ENCODE measurements around the gene NEDD4L. TPM values are rescaled to one million over a fixed set of nuclear protein-coding genes. Genes with fewer than 3 reads are reported as not detected.

NEDD4L gene
- total RNA-seq, 1 experiment from 2014 or later: 42.9 TPM

DNA sequence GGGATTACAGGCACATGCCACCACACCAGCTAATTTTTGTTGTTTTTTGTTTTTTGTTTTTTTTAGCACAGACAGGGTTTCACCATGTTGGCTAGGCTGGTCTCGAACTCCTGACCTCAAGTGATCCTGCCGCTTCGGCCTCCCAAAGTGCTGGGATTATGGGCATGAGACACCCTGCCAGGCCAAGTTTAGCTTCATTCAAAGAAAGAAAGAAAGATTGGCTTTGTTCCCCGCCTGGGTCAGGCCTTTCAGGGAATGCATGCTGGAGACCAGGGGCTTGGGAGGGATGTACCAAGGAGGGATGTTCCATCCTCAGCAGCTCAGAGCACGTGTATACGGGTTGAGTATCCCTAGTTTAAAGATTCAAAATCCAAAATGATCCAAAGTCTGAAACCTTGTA, 301.8 kb downstream of the NEDD4L start:
- no peaks in the 10 kb centered on the region for H3K36me3 ChIP-seq (ENCODE audit: control insufficient read depth, insufficient read depth, low read length)
- TF ChIP-seq SIN3A (IDR thresholded peaks at IDR 0.05; ENCODE audit: borderline replicate concordance, insufficient read depth, low read depth, low read length) (no peak), POLR2AphosphoS5 (IDR thresholded peaks at IDR 0.05; ENCODE audit: low read depth, low read length) (no peak), TCF7L2 (IDR thresholded peaks at IDR 0.05; ENCODE audit: low read depth, low read length) (no peak)
- TF ChIP-seq, protein P1, sequence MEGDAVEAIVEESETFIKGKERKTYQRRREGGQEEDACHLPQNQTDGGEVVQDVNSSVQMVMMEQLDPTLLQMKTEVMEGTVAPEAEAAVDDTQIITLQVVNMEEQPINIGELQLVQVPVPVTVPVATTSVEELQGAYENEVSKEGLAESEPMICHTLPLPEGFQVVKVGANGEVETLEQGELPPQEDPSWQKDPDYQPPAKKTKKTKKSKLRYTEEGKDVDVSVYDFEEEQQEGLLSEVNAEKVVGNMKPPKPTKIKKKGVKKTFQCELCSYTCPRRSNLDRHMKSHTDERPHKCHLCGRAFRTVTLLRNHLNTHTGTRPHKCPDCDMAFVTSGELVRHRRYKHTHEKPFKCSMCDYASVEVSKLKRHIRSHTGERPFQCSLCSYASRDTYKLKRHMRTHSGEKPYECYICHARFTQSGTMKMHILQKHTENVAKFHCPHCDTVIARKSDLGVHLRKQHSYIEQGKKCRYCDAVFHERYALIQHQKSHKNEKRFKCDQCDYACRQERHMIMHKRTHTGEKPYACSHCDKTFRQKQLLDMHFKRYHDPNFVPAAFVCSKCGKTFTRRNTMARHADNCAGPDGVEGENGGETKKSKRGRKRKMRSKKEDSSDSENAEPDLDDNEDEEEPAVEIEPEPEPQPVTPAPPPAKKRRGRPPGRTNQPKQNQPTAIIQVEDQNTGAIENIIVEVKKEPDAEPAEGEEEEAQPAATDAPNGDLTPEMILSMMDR (IDR thresholded peaks at IDR 0.05): no peak
- TF ChIP-seq, protein P2, sequence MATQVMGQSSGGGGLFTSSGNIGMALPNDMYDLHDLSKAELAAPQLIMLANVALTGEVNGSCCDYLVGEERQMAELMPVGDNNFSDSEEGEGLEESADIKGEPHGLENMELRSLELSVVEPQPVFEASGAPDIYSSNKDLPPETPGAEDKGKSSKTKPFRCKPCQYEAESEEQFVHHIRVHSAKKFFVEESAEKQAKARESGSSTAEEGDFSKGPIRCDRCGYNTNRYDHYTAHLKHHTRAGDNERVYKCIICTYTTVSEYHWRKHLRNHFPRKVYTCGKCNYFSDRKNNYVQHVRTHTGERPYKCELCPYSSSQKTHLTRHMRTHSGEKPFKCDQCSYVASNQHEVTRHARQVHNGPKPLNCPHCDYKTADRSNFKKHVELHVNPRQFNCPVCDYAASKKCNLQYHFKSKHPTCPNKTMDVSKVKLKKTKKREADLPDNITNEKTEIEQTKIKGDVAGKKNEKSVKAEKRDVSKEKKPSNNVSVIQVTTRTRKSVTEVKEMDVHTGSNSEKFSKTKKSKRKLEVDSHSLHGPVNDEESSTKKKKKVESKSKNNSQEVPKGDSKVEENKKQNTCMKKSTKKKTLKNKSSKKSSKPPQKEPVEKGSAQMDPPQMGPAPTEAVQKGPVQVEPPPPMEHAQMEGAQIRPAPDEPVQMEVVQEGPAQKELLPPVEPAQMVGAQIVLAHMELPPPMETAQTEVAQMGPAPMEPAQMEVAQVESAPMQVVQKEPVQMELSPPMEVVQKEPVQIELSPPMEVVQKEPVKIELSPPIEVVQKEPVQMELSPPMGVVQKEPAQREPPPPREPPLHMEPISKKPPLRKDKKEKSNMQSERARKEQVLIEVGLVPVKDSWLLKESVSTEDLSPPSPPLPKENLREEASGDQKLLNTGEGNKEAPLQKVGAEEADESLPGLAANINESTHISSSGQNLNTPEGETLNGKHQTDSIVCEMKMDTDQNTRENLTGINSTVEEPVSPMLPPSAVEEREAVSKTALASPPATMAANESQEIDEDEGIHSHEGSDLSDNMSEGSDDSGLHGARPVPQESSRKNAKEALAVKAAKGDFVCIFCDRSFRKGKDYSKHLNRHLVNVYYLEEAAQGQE (IDR thresholded peaks at IDR 0.05; ENCODE audit: insufficient read depth in 1 of 2, low read depth in 2 of 2, low read length in 1 of 2): no peak
- ChIA-PET CTCF (no interaction called here), POLR2A (no interaction called here)
- no TSS peak for BruUV-seq (replicated peaks)
- ATAC-seq (no peak), DNase-seq (ENCODE audit: low read depth, low spot score) (no peak)
- H3K9me3 ChIP-seq (ENCODE audit: control insufficient read depth, insufficient read depth, low read depth, low read length): no peaks in the 10 kb centered on the region
- no peak overlapping the region for H3K27ac ChIP-seq (ENCODE audit: low read length)
- H3K4me3 ChIP-seq (ENCODE audit: low read depth in 2 of 2, low read length in 2 of 2): no peak overlapping the region
- intact Hi-C loops (cut with micrococcal nuclease; ENCODE audit: unreplicated experiment) (no loop called here), in situ Hi-C loops (cut with HindIII; ENCODE audit: low pct_unique_long_range_greater_than_20kb, low sequenced_read_pairs) (no loop called here)
- H3K27me3 ChIP-seq (ENCODE audit: control insufficient read depth, insufficient read depth, low read length): no peaks in the 10 kb centered on the region
- no peaks in the 10 kb centered on the region for H3K4me1 ChIP-seq (ENCODE audit: control insufficient read depth, insufficient read depth, low read length)

DNA sequence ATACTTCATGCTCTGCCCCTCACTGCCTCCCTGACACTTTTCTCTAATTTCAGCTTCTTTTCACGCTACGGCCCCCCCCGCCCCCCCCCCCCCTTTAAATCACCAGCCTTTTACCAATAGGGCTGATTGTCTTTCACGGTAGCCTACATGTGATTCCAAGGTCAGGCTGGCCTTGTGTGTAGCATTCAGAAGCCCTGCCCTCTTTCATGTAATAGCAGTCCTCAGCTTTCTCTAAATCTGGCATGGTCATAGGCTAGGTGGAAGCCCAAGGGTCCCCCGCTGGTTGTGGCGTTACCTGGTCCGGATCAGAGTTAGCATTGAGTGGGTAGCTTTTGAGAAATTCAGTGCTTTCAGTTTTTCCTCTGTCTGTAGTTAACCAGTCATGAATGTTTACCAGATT, 303.1 kb downstream of the NEDD4L start:
- CTCF ChIA-PET: no interaction called here
- POLR2A ChIA-PET: no interaction called here
- TF ChIP-seq POLR2AphosphoS5 (IDR thresholded peaks at IDR 0.05; ENCODE audit: low read depth, low read length) (no peak), TCF7L2 (IDR thresholded peaks at IDR 0.05; ENCODE audit: low read depth, low read length) (no peak), SIN3A (IDR thresholded peaks at IDR 0.05; ENCODE audit: borderline replicate concordance, insufficient read depth, low read depth, low read length) (no peak)
- TF ChIP-seq, protein P1 (IDR thresholded peaks at IDR 0.05): no peak
- TF ChIP-seq, protein P2 (IDR thresholded peaks at IDR 0.05; ENCODE audit: insufficient read depth in 1 of 2, low read depth in 2 of 2, low read length in 1 of 2): no peak
- Histone ChIP-seq H3K36me3 (ENCODE audit: control insufficient read depth, insufficient read depth, low read length) (no peaks in the 10 kb centered on the region), H3K4me3 (ENCODE audit: low read depth in 2 of 2, low read length in 2 of 2) (no peak overlapping the region), H3K4me1 (ENCODE audit: control insufficient read depth, insufficient read depth, low read length) (no peaks in the 10 kb centered on the region), H3K27me3 (ENCODE audit: control insufficient read depth, insufficient read depth, low read length) (no peaks in the 10 kb centered on the region), H3K27ac (ENCODE audit: low read length) (no peak overlapping the region), H3K9me3 (ENCODE audit: control insufficient read depth, insufficient read depth, low read depth, low read length) (no peaks in the 10 kb centered on the region)
- ATAC-seq: no peak
- intact Hi-C loops (cut with micrococcal nuclease; ENCODE audit: unreplicated experiment): no loop called here
- BruUV-seq (replicated peaks): no TSS peak
- in situ Hi-C loops (cut with HindIII; ENCODE audit: low pct_unique_long_range_greater_than_20kb, low sequenced_read_pairs): no loop called here
- no peak for DNase-seq (ENCODE audit: low read depth, low spot score)
